Stimulated activated CD8-positive, alpha-beta memory T cell treated with anti-CD3 and anti-CD28 coated beads, Interleukin-4, amount 100 ng/mL, for 48 hours (primary cell): ENCODE measurements around the gene NR1D1.

Experiments used
- DNase-seq: peaks from one replicate; pipeline ENCODE4 v3.0.0-alpha.2; 2020

NR1D1 gene

GRCh38 chr17:40095944-40096791 lies 4.2 kb downstream of the NR1D1 start:
- peak; percentile 84 for DNase-seq

GRCh38 chr17:40095351-40095943 lies 4.9 kb downstream of the NR1D1 start:
- DNase-seq = no peak

GRCh38 chr17:40094874-40095273 lies 5.5 kb downstream of the NR1D1 start:
- DNase-seq = no peak

GRCh38 chr17:40093580-40094201 lies 6.7 kb downstream of the NR1D1 start:
- no peak for DNase-seq

GRCh38 chr17:40093005-40093579 lies 7.3 kb downstream of the NR1D1 start:
- no peak for DNase-seq

GRCh38 chr17:40092581-40092980 lies 7.8 kb downstream of the NR1D1 start:
- no peak for DNase-seq

GRCh38 chr17:40091691-40092397 lies 8.5 kb downstream of the NR1D1 start:
- no peak for DNase-seq

- DNase-seq = no peak
Observed at GRCh38 chr17:40090237-40091119, 9.9 kb downstream of the NR1D1 start.

- DNase-seq = no peak
Observed at GRCh38 chr17:40089077-40089895, 11.1 kb downstream of the NR1D1 start.

- no peak for DNase-seq
Observed at GRCh38 chr17:40087903-40088718, 12.3 kb downstream of the NR1D1 start.

GRCh38 chr17:40087049-40087794 lies 13.2 kb downstream of the NR1D1 start:
- no peak for DNase-seq

GRCh38 chr17:40086150-40087044 lies 14.0 kb downstream of the NR1D1 start:
- peak; percentile 84 for DNase-seq

- no peak for DNase-seq
Observed at GRCh38 chr17:40084477-40084876, 15.9 kb downstream of the NR1D1 start.

GRCh38 chr17:40079545-40079944 lies 20.8 kb downstream of the NR1D1 start:
- DNase-seq = no peak

- DNase-seq = no peak
Observed at GRCh38 chr17:40076591-40076990, 23.8 kb downstream of the NR1D1 start.

- no peak for DNase-seq
Observed at GRCh38 chr17:40075942-40076498, 24.4 kb downstream of the NR1D1 start.

- peak; percentile 85 for DNase-seq
Observed at GRCh38 chr17:40075201-40075941, 25.0 kb downstream of the NR1D1 start.
